Osteocyte (in vitro differentiated cells): Measurements from ENCODE around the gene IL1RAP. TPM values are rescaled to one million over a fixed set of nuclear protein-coding genes. Genes with fewer than 3 reads are reported as not detected.

ENCODE experiments used
- DNase-seq: peaks from one replicate; pipeline ENCODE4 v3.0.0; 2021; ENCODE audit warnings: mixed read lengths; ENCODE audit not compliant: unreplicated experiment; ENCODE audit errors: extremely low spot score
- H3K27ac Mint-ChIP-seq: one replicate; pipeline ENCODE4 v1.8.0; 2021; ENCODE audit warnings: mild to moderate bottlenecking, mixed read lengths; ENCODE audit not compliant: unreplicated experiment
- H3K27me3 Mint-ChIP-seq: one replicate; pipeline ENCODE4 v1.8.0; 2021; ENCODE audit warnings: mixed read lengths; ENCODE audit not compliant: unreplicated experiment
- H3K36me3 Mint-ChIP-seq: one replicate; pipeline ENCODE4 v1.8.0; 2021; ENCODE audit warnings: mixed read lengths; ENCODE audit not compliant: unreplicated experiment
- H3K4me1 Mint-ChIP-seq: one replicate; pipeline ENCODE4 v1.8.0; 2021; ENCODE audit warnings: mixed read lengths; ENCODE audit not compliant: unreplicated experiment
- H3K4me3 Mint-ChIP-seq: one replicate; pipeline ENCODE4 v1.8.0; 2021; ENCODE audit warnings: mild to moderate bottlenecking, moderate library complexity, mixed read lengths; ENCODE audit not compliant: unreplicated experiment
- H3K9me3 Mint-ChIP-seq: one replicate; pipeline ENCODE4 v1.8.0; 2021; ENCODE audit warnings: mixed read lengths; ENCODE audit not compliant: unreplicated experiment
- total RNA-seq: library from RNA; stranded (reverse); gene quantifications from 2 replicates; pipeline ENCODE4 v1.2.1, GENCODE V29; 2021
- TF ChIP-seq, protein P1 (sequence below): fragments of 200-600 bp; sonication (generic); IDR thresholded peaks from 2 replicates; pipeline ENCODE4 v1.5.0; 2021; ENCODE audit warnings: antibody characterized with exemption, mild to moderate bottlenecking, moderate library complexity

IL1RAP gene
- total RNA-seq, 1 donor from 2014 or later = 29.3 TPM

DNA sequence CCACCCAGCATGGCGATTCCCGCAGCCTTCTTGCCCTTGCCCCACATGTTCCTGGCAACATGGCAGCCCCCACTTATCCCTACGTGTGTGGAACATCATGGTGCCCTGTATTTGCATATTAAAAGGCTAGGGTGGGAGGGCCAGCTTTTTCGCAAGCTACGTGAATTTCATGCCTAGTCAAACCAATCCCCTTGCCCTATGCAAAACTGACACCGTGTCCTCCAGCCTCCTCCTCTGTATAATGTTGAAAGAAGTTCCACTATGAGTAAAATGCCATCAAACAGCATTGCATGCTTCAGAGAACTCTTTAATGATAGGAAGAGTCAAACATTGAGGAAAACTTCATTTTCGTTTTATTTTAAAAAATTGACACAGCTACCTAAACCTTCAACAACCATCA lies 170.9 kb downstream of the IL1RAP start:
- Mint-ChIP-seq H3K4me3 (no peak overlapping the region), H3K4me1 (peaks cover 2% of the 10 kb centered on the region), H3K27ac (no peak overlapping the region), H3K27me3 (no peaks in the 10 kb centered on the region), H3K36me3 (peaks cover 9% of the 10 kb centered on the region), H3K9me3 (peaks cover 23% of the 10 kb centered on the region)
- no peak for DNase-seq
- TF ChIP-seq, protein P1, sequence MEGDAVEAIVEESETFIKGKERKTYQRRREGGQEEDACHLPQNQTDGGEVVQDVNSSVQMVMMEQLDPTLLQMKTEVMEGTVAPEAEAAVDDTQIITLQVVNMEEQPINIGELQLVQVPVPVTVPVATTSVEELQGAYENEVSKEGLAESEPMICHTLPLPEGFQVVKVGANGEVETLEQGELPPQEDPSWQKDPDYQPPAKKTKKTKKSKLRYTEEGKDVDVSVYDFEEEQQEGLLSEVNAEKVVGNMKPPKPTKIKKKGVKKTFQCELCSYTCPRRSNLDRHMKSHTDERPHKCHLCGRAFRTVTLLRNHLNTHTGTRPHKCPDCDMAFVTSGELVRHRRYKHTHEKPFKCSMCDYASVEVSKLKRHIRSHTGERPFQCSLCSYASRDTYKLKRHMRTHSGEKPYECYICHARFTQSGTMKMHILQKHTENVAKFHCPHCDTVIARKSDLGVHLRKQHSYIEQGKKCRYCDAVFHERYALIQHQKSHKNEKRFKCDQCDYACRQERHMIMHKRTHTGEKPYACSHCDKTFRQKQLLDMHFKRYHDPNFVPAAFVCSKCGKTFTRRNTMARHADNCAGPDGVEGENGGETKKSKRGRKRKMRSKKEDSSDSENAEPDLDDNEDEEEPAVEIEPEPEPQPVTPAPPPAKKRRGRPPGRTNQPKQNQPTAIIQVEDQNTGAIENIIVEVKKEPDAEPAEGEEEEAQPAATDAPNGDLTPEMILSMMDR = no peak

DNA sequence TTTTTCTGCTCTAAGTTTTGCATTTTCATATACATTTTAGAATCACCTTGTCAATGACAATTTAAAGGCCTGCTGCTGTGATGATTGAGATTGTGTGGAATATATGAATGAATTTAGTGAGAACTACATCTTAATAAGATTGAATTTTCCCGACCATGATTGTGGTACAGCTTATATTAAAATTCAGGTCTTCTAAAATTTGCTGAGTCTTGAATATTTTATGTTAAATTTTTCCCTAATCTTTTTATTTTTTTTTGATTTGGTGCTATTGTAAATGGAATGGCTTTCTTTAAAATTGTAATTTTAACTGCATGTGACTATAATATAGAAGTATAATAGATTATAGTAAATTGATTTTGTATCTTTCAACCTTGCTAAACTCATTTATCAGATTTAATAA lies 172.1 kb downstream of the IL1RAP start:
- H3K27ac Mint-ChIP-seq = no peak overlapping the region

DNA sequence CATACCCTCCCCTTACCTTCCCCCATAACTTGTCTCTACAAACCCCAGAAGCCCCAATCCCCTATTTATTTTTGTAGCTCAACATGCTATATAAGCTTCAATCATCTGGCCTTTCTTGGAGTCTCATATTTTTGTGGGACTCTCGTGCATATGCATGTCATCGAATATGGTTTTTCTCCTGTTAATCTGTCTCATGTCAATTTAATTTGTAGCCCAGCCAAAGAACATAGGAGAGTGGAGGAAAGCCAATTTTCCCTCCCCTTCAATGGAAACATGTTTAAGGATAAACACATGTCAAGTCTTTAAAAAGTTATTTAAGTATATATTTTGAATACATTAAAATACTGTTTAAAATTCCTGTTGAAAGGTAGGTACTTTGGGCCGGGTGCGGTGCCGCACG lies 176.4 kb downstream of the IL1RAP start:
- Mint-ChIP-seq H3K9me3 (peaks cover 19% of the 10 kb centered on the region), H3K36me3 (peaks cover 6% of the 10 kb centered on the region), H3K4me3 (no peak overlapping the region), H3K27ac (no peak overlapping the region), H3K27me3 (no peaks in the 10 kb centered on the region), H3K4me1 (peaks cover 10% of the 10 kb centered on the region)
- TF ChIP-seq, protein P1 = no peak
- no peak for DNase-seq

More for the DNA sequence above, 172.1 kb downstream of the IL1RAP start:
- Mint-ChIP-seq H3K4me3 (no peak overlapping the region), H3K27me3 (no peaks in the 10 kb centered on the region), H3K36me3 (peaks cover 9% of the 10 kb centered on the region), H3K4me1 (peaks cover 2% of the 10 kb centered on the region), H3K9me3 (peaks cover 23% of the 10 kb centered on the region)
- DNase-seq = no peak
- TF ChIP-seq, protein P1 = no peak

DNA sequence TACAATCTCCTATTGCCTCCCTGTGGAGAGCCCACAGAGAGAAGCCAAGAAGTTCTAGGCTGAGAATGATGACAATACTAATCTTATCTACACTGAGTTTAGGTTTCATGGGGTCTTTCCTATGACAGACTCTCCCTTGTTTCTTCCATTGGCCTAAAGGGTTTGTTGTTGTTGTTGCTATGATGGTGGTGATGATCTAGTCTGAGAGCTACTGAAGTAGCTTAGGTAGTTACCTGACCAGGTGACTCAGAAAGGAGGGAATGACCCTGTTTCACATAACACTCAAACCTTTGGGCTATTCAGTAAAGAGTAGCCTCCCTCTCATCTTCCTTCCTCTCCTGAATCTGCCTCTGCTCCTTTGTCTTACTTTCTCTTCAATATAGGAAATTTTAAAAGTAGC lies 178.4 kb downstream of the IL1RAP start:
- TF ChIP-seq, protein P1 = no peak
- DNase-seq = no peak
- H3K27ac Mint-ChIP-seq = no peak overlapping the region
- peaks cover 6% of the 10 kb centered on the region for H3K36me3 Mint-ChIP-seq
- H3K9me3 Mint-ChIP-seq = peaks cover 19% of the 10 kb centered on the region
- H3K4me1 Mint-ChIP-seq = peaks cover 17% of the 10 kb centered on the region
- H3K27me3 Mint-ChIP-seq = no peaks in the 10 kb centered on the region
- no peak overlapping the region for H3K4me3 Mint-ChIP-seq

- Mint-ChIP-seq H3K4me1 (peaks cover 31% of the 10 kb centered on the region), H3K4me3 (no peak overlapping the region), H3K9me3 (no peaks in the 10 kb centered on the region), H3K36me3 (no peaks in the 10 kb centered on the region), H3K27ac (no peak overlapping the region), H3K27me3 (no peaks in the 10 kb centered on the region)
- TF ChIP-seq, protein P1 = no peak
- DNase-seq = no peak
Measured at GRCh38 chr3:190694335-190695001, 180.6 kb downstream of the IL1RAP start.
